NCI-H1694 (cell line): ENCODE results near the gene ME3.
"Not testable (repeated sequence)": the region's sequence is repeated elsewhere in the genome, so short reads cannot be mapped to it uniquely, and the experiment has no call there.

Source experiments
- DNase-seq: peaks from one replicate; lab custom pipeline; 2025; lab: John Stamatoyannopoulos, UW

ME3 gene

GRCh38 chr11:86558841-86559240 is 113.6 kb downstream of the ME3 start:
- no peak for DNase-seq

GRCh38 chr11:86558207-86558606 is 114.2 kb downstream of the ME3 start:
- no peak for DNase-seq

GRCh38 chr11:86555866-86556265 is 116.5 kb downstream of the ME3 start:
- DNase-seq: no peak

GRCh38 chr11:86555401-86555800 is 117.0 kb downstream of the ME3 start:
- no peak for DNase-seq

- no peak for DNase-seq
These were observed 119.2 kb downstream of the ME3 start for GRCh38 chr11:86553265-86553664.

GRCh38 chr11:86551288-86552092 is 120.9 kb downstream of the ME3 start:
- DNase-seq: no peak

GRCh38 chr11:86550757-86551156 is 121.7 kb downstream of the ME3 start:
- no peak for DNase-seq

- no peak for DNase-seq
These were observed 124.0 kb downstream of the ME3 start for GRCh38 chr11:86548271-86548917.

GRCh38 chr11:86547727-86548126 is 124.7 kb downstream of the ME3 start:
- no peak for DNase-seq

GRCh38 chr11:86541299-86541698 is 131.1 kb downstream of the ME3 start:
- DNase-seq: not testable (repeated sequence)

- no peak for DNase-seq
These were observed 134.2 kb downstream of the ME3 start for GRCh38 chr11:86538223-86538548.

- no peak for DNase-seq
These were observed 134.7 kb downstream of the ME3 start for GRCh38 chr11:86537541-86538222.

GRCh38 chr11:86535773-86536172 is 136.6 kb downstream of the ME3 start:
- DNase-seq: no peak

GRCh38 chr11:86524620-86525352 is 147.6 kb downstream of the ME3 start:
- DNase-seq: no peak

GRCh38 chr11:86523738-86524619 is 148.4 kb downstream of the ME3 start:
- DNase-seq: no peak

- not testable (repeated sequence) for DNase-seq
These were observed 149.9 kb downstream of the ME3 start for GRCh38 chr11:86522512-86522911.

GRCh38 chr11:86519064-86519911 is 153.1 kb downstream of the ME3 start:
- DNase-seq: no peak

- no peak for DNase-seq
These were observed 154.2 kb downstream of the ME3 start for GRCh38 chr11:86518211-86518610.

GRCh38 chr11:86517557-86517956 is 154.9 kb downstream of the ME3 start:
- no peak for DNase-seq

- DNase-seq: no peak
These were observed 156.9 kb downstream of the ME3 start for GRCh38 chr11:86515297-86516094.
